Gastrocnemius medialis (tissue), 4 donors: ENCODE data around the gene ABR.

ENCODE experiments used
- CTCF ChIP-seq, 5 experiments: fragments of 450-650 bp in 3 of 5; fragments of 200-600 bp in 2 of 5; sonication (generic) in 2 of 5; IDR thresholded peaks in 4 of 5; conservative IDR thresholded peaks in 1 of 5; 1 replicate in 4 of 5; 2 replicates in 1 of 5; pipeline ENCODE4 v1.5.1; 2016 to 2019; ENCODE audit warnings: antibody characterized with exemption in 5 of 5, mild to moderate bottlenecking in 3 of 5, moderate library complexity in 3 of 5
- POLR2A ChIP-seq, 2 donors: fragments of 450-650 bp; IDR thresholded peaks; one replicate each; pipeline ENCODE4 v1.6.1; 2017; ENCODE audit warnings: antibody characterized with exemption in 2 of 2, mild to moderate bottlenecking in 2 of 2, moderate library complexity in 2 of 2

DNA sequence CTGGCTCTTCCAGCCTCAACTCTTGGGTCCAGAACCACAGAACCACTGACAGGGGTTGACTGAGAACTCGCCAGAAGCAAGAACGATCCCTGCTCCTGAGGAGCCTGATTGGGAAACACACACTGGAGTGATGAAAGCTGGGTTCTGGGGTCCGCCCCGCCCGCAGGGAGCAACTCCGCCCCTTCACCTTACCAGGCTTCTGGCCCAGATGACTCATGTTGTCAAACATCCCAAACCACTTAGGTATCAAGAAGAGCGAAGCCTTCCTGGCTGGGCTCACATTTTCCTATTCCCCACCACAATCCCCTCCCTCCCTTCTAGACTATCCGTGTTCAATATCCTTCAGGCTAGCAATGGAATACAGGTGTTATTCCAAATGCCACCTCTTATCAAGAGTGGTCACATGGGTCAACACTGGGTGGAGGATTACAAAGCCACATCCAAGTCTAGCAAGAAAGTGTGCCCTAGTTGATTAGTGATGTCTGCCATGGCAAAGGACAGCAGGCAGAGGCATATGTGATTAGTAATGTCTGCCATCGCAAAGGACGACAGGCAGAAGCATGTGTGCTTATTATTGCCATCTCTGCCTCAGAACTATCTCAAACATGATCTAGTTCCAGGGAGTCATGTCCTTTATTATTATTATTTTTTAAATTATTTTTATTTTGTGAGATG is 112.4 kb downstream of the ABR start:
- TF ChIP-seq CTCF (IDR thresholded peaks at IDR 0.05 in 4 of 5, conservative IDR thresholded peaks at IDR 0.05 in 1 of 5) (no peak), POLR2A (IDR thresholded peaks at IDR 0.05) (no peak)
